C4-2B (cell line): Measurements from ENCODE around the gene RNF31.

ENCODE experiments used
- CTCF ChIP-seq: fragments of 450-650 bp; conservative IDR thresholded peaks from 2 replicates; pipeline ENCODE4 v1.5.1; 2017; ENCODE audit warnings: mild to moderate bottlenecking
- ZFX ChIP-seq: fragments of 450-650 bp; IDR thresholded peaks from 2 replicates; pipeline ENCODE4 v1.6.1; 2017

- no peak for TF ChIP-seq CTCF
- no peak for TF ChIP-seq ZFX
Measured at GRCh38 chr14:24150567-24150966, 3.3 kb downstream of the RNF31 start.
